ENCODE data around the gene CATSPER3.

DNA sequence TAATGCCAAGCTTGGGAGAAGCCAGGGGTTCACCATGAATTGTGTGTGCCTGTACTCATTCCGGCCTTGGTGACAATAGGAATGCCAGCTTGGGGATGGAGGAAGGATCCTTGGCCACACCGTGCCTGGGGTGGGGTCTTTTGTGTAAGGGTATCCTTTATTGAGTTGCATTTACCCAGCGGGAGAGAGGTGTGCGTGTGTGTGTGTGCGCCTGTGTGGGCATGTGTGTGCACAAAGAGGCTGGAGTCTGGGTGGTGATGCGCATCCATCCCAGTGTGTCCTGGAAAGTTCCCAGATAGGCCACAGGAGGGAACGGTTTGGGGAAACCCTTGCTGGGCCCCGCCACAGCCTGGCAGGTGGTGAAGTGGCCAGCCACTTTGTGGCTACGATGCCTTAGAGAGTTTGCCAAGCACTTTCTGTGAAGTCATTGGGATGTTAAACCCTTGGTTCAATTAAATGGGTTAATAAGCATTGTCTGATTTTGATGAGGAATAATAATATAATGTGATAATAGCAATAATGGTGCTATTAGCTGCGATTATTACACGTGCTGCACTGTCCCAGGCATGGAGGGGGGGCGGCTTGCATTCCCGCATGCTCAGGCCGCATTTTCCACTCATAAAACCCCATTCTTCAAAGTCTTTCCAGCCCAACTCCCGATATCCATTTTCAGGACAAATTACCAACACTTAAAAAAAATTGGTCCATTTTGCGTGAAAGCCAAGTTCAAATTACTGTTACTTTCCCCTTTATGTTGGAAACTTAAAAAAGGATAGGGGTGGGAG lies 52.6 kb downstream of the CATSPER3 start:
- TF ChIP-seq, protein P1, sequence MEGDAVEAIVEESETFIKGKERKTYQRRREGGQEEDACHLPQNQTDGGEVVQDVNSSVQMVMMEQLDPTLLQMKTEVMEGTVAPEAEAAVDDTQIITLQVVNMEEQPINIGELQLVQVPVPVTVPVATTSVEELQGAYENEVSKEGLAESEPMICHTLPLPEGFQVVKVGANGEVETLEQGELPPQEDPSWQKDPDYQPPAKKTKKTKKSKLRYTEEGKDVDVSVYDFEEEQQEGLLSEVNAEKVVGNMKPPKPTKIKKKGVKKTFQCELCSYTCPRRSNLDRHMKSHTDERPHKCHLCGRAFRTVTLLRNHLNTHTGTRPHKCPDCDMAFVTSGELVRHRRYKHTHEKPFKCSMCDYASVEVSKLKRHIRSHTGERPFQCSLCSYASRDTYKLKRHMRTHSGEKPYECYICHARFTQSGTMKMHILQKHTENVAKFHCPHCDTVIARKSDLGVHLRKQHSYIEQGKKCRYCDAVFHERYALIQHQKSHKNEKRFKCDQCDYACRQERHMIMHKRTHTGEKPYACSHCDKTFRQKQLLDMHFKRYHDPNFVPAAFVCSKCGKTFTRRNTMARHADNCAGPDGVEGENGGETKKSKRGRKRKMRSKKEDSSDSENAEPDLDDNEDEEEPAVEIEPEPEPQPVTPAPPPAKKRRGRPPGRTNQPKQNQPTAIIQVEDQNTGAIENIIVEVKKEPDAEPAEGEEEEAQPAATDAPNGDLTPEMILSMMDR (IDR thresholded peaks at IDR 0.05) = no peak
- TF ChIP-seq TEAD1 (CRISPR knock-in tag; IDR thresholded peaks at IDR 0.05) = no peak
- TF ChIP-seq, protein P2, sequence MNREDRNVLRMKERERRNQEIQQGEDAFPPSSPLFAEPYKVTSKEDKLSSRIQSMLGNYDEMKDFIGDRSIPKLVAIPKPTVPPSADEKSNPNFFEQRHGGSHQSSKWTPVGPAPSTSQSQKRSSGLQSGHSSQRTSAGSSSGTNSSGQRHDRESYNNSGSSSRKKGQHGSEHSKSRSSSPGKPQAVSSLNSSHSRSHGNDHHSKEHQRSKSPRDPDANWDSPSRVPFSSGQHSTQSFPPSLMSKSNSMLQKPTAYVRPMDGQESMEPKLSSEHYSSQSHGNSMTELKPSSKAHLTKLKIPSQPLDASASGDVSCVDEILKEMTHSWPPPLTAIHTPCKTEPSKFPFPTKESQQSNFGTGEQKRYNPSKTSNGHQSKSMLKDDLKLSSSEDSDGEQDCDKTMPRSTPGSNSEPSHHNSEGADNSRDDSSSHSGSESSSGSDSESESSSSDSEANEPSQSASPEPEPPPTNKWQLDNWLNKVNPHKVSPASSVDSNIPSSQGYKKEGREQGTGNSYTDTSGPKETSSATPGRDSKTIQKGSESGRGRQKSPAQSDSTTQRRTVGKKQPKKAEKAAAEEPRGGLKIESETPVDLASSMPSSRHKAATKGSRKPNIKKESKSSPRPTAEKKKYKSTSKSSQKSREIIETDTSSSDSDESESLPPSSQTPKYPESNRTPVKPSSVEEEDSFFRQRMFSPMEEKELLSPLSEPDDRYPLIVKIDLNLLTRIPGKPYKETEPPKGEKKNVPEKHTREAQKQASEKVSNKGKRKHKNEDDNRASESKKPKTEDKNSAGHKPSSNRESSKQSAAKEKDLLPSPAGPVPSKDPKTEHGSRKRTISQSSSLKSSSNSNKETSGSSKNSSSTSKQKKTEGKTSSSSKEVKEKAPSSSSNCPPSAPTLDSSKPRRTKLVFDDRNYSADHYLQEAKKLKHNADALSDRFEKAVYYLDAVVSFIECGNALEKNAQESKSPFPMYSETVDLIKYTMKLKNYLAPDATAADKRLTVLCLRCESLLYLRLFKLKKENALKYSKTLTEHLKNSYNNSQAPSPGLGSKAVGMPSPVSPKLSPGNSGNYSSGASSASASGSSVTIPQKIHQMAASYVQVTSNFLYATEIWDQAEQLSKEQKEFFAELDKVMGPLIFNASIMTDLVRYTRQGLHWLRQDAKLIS (CRISPR knock-in tag; IDR thresholded peaks at IDR 0.05; ENCODE audit: borderline replicate concordance) = no peak
- no peak for TF ChIP-seq NFATC4 (CRISPR knock-in tag; IDR thresholded peaks at IDR 0.05)
- TF ChIP-seq NFYB (CRISPR knock-in tag; conservative IDR thresholded peaks at IDR 0.05; ENCODE audit: low read depth) = no peak
- TF ChIP-seq ZNF317 (CRISPR knock-in tag; IDR thresholded peaks at IDR 0.05; ENCODE audit: borderline replicate concordance, low read depth) = no peak
- TF ChIP-seq, protein P3, sequence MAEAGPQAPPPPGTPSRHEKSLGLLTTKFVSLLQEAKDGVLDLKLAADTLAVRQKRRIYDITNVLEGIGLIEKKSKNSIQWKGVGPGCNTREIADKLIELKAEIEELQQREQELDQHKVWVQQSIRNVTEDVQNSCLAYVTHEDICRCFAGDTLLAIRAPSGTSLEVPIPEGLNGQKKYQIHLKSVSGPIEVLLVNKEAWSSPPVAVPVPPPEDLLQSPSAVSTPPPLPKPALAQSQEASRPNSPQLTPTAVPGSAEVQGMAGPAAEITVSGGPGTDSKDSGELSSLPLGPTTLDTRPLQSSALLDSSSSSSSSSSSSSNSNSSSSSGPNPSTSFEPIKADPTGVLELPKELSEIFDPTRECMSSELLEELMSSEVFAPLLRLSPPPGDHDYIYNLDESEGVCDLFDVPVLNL (CRISPR knock-in tag; IDR thresholded peaks at IDR 0.05; ENCODE audit: borderline replicate concordance, low read depth) = no peak
- TF ChIP-seq ZNF671 (CRISPR knock-in tag; IDR thresholded peaks at IDR 0.05) = no peak
- TF ChIP-seq, protein P4, sequence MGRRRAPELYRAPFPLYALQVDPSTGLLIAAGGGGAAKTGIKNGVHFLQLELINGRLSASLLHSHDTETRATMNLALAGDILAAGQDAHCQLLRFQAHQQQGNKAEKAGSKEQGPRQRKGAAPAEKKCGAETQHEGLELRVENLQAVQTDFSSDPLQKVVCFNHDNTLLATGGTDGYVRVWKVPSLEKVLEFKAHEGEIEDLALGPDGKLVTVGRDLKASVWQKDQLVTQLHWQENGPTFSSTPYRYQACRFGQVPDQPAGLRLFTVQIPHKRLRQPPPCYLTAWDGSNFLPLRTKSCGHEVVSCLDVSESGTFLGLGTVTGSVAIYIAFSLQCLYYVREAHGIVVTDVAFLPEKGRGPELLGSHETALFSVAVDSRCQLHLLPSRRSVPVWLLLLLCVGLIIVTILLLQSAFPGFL (CRISPR knock-in tag; IDR thresholded peaks at IDR 0.05; ENCODE audit: borderline replicate concordance) = no peak
- TF ChIP-seq NR2C2 (CRISPR knock-in tag; IDR thresholded peaks at IDR 0.05) = no peak

Measured in WTC11 (cell line).